ENCODE data around the gene LCN12.

The LCN12 gene

GRCh38 chr9:136985853-136986252 is 33.8 kb downstream of the LCN12 start:
- TF ChIP-seq, protein P1, sequence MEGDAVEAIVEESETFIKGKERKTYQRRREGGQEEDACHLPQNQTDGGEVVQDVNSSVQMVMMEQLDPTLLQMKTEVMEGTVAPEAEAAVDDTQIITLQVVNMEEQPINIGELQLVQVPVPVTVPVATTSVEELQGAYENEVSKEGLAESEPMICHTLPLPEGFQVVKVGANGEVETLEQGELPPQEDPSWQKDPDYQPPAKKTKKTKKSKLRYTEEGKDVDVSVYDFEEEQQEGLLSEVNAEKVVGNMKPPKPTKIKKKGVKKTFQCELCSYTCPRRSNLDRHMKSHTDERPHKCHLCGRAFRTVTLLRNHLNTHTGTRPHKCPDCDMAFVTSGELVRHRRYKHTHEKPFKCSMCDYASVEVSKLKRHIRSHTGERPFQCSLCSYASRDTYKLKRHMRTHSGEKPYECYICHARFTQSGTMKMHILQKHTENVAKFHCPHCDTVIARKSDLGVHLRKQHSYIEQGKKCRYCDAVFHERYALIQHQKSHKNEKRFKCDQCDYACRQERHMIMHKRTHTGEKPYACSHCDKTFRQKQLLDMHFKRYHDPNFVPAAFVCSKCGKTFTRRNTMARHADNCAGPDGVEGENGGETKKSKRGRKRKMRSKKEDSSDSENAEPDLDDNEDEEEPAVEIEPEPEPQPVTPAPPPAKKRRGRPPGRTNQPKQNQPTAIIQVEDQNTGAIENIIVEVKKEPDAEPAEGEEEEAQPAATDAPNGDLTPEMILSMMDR (IDR thresholded peaks at IDR 0.05; ENCODE audit: control insufficient read depth, insufficient read depth, low read depth, low read length, missing control alignments), result no peak
- DNase-seq (ENCODE audit: low read depth), result no peak
- no peak overlapping the region for H3K4me3 ChIP-seq (ENCODE audit: control insufficient read depth, low read depth, low read length)

- no peak overlapping the region for H3K4me3 ChIP-seq (ENCODE audit: control insufficient read depth, low read depth, low read length)
- TF ChIP-seq, protein P1 (IDR thresholded peaks at IDR 0.05; ENCODE audit: control insufficient read depth, insufficient read depth, low read depth, low read length, missing control alignments), result no peak
- no peak for DNase-seq (ENCODE audit: low read depth)
Measured at GRCh38 chr9:136988872-136989271, 36.8 kb downstream of the LCN12 start.

GRCh38 chr9:136990242-136990911 is 38.3 kb downstream of the LCN12 start:
- no peak for DNase-seq (ENCODE audit: low read depth)
- TF ChIP-seq, protein P1 (IDR thresholded peaks at IDR 0.05; ENCODE audit: control insufficient read depth, insufficient read depth, low read depth, low read length, missing control alignments), result no peak
- H3K4me3 ChIP-seq (ENCODE audit: control insufficient read depth, low read depth, low read length), result no peak overlapping the region

DNA sequence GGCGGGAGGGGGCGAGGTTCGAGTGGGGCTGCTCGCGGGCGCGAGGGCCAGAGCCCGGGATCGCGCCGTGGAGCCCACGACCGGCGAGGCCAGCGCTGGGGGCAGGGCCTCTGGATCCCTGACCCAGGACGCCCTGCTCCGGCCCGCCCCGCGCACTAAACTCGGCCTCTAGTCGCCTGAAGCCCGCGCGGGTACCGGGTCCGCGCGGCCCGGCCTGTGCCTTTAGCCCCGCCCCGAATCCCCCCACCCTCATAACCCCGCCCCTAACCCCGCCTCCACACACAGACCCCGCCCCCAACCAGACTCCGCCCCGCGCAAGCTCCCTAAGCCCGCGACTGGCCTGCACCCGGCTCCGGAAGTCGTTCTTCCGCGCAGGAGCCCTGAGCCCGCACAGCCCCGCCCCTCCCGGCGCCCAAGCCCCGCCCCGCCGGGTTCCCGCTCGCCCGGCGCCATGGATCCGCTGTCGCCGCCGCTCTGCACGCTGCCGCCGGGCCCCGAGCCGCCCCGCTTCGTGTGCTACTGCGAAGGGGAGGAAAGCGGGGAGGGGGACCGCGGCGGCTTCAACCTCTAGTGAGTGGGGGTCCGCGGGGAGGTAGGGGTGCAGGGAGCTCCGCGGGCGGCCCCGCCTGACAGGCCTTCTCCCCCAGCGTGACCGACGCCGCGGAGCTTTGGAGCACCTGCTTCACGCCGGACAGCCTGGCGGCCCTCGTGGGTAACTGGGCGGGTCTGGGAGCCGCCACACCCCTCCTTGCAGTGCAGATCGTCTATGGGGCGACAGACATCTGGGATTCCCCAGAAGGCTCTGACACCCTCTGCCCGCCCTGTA is 40.1 kb downstream of the LCN12 start, which contains the start of gene PAXX:
TSS of gene PAXX (plus strand) at position 430 of the 826 bp plus-strand sequence. CDS start at position 452, 22 bp downstream.
- H3K4me3 ChIP-seq (ENCODE audit: control insufficient read depth, low read depth, low read length), result peak within 1 kb of the TSS; percentile 79
- peak; percentile 34 for DNase-seq (ENCODE audit: low read depth)
- TF ChIP-seq, protein P1 (IDR thresholded peaks at IDR 0.05; ENCODE audit: control insufficient read depth, insufficient read depth, low read depth, low read length, missing control alignments), result no peak

GRCh38 chr9:136992819-136993369 is 40.8 kb downstream of the LCN12 start:
- DNase-seq (ENCODE audit: low read depth), result no peak
- TF ChIP-seq, protein P1 (IDR thresholded peaks at IDR 0.05; ENCODE audit: control insufficient read depth, insufficient read depth, low read depth, low read length, missing control alignments), result no peak
- H3K4me3 ChIP-seq (ENCODE audit: control insufficient read depth, low read depth, low read length), result peak overlapping the region; percentile 79

DNA sequence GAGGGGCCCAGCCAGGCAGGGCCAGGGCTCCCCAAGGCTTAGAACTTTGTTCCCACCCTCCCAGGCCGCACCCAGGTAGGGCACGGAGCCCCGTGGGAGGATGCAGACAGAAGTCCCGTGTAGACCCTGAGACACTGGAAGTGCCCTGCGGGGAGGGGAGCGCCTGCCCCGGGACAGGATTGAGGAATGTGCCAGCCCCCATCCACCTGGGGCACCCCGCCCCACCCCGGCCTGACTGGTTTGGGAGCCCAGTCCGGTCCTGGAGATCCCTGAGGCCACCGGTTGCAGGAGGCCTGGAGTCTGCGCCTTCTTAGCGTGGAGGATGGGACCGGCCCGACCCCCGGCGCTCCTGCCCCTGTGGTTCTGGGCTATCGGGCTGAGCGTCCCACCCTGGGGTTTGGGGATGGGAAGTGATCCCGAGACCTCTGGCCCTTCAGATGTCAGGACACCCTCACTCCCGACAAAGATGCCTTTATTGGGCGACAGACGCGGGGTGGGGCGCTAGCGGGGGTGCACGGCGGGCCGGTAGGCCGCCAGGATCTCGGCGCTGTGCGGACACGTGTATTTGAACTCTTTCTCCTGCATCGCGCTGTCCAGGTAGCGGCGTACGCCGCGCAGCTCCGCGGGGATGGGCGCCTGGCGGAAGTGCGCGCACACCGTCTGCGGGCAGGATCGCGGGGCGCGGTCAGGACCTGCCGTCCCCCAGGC is 42.3 kb downstream of the LCN12 start:
- no peak overlapping the region for H3K4me3 ChIP-seq (ENCODE audit: control insufficient read depth, low read depth, low read length)
- DNase-seq (ENCODE audit: low read depth), result no peak
- TF ChIP-seq, protein P1 (IDR thresholded peaks at IDR 0.05; ENCODE audit: control insufficient read depth, insufficient read depth, low read depth, low read length, missing control alignments), result no peak
